HG03108 (cell line): ENCODE measurements around the gene CNTNAP2.
A peak's percentile ranks its signal among the peaks of the same experiment; 100 is the strongest.
"Not testable (repeated sequence)": the region's sequence is repeated elsewhere in the genome, so short reads cannot be mapped to it uniquely, and the experiment has no call there.

Experiments
- ATAC-seq: cut with Tn5 transposase; IDR thresholded peaks from one replicate; pipeline ENCODE4 v1.9.1; 2021; ENCODE audit warnings: moderate library complexity; ENCODE audit not compliant: unreplicated experiment

The CNTNAP2 gene

GRCh38 chr7:148304456-148304855, 2187.9 kb downstream of the CNTNAP2 start:
- peak; percentile 73 for ATAC-seq

GRCh38 chr7:148306759-148307158, 2190.2 kb downstream of the CNTNAP2 start:
- ATAC-seq: no peak

DNA sequence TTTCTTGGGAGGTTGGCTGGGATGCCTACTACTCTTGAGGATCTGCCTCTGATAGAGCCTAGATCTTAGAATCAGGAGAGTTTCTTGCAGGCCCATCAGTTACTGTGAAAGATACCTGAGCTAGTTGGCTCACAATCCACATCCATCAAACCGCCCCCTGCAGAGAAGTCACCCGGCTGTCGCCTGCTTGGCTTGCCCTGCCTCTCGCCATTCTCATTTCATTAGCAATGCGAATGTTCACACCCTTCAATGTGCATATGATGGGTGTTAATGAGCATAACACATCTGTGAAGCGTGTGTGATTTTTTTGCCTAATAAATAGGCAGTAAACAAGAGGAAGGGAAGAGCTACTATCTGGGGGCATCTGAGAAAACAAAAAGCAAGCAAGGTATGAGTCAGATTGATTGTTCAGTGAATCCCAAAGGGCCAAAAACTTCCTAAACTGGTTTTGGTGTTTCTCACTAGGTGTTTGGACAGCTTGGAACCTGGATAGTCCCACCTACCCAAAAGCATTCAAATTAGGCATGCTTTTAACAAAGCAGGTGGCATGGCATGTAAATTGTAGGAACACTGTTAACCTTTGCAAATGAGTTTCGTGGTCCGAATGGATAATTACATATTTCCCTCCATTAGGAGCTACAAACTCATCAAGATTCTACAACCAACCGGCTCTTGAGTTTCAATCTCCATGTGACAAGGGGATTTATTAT, 2201.7 kb downstream of the CNTNAP2 start:
- no peak for ATAC-seq

DNA sequence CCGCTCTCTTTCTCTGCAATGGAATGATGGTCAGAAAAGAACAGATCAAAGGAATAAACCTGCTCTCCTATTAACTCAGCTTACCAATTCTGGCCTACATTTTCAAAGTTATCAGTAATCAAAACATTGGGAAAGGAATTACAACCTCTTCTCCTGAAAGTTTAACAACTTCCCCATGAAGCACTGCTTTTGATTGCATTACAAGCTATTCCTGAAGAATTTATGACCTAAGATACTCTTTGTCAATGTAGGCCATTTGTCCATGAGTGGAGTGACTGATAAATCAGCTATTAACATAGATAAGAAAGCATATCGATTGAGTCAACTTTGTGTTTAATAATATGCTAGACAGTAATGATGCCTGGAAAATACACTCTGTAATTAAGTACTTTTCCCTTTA, 2202.2 kb downstream of the CNTNAP2 start:
- ATAC-seq: no peak

- no peak for ATAC-seq
These were observed 2202.8 kb downstream of the CNTNAP2 start for GRCh38 chr7:148319316-148319808.

DNA sequence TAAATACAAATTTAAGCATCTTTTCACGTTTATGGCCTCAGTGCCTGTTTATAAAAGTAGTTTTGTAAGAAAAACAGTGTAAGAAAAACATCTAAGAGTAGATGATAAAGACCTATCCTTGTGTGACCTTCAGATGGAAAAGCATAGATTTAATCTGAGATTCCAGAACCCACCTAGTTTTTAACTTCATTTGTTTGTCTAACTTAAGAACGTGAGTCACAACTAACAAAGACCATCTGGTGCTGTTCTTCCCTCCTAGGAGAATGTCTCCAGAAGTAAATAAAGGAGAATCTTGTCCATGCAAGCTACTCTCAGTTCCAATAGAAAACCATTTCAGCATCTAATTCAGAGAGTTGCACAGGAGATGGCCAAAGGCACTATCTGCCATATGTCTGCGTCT, 2208.6 kb downstream of the CNTNAP2 start:
- no peak for ATAC-seq

GRCh38 chr7:148327379-148327778, 2210.8 kb downstream of the CNTNAP2 start:
- no peak for ATAC-seq

DNA sequence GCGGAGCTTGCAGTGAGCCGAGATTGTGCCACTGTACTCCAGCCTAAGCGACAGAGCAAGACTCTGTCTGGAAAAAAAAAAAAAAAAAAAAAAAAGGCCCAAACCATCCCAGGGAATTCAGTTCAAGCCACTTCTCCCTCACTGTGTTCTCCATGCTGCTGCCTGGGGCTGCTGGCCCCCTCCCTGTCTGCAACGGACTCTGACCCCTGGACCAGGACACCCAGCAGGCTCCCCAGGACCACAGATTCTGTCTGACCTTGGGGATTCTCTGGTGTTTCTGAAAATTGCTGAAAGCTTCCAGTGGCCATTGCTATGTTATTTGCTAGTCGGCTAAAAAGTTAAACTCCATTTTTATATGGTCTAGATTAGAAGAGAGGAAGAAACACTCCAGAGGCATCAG, 2212.3 kb downstream of the CNTNAP2 start:
- ATAC-seq: no peak

GRCh38 chr7:148330124-148330818, 2213.7 kb downstream of the CNTNAP2 start:
- ATAC-seq: no peak

- no peak for ATAC-seq
These were observed 2214.2 kb downstream of the CNTNAP2 start for GRCh38 chr7:148330822-148331221.

DNA sequence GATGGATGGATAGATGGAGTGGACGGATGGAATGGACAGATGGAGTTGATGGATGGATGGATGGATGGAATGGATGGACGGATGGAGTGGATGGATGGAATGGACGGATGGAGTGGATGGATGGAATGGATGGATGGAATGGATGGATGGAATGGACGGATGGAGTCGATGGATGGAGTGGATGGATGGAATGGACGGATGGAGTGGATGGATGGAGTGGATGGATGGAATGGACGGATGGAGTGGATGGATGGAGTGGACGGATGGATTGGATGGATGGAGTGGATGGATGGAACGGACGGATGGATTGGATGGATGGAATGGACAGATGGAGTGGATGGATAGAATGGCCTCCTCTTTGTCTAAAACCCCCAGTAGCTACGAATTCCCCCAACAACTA, 2214.9 kb downstream of the CNTNAP2 start:
- not testable (repeated sequence) for ATAC-seq

GRCh38 chr7:148332191-148333186, 2215.9 kb downstream of the CNTNAP2 start:
- no peak for ATAC-seq

DNA sequence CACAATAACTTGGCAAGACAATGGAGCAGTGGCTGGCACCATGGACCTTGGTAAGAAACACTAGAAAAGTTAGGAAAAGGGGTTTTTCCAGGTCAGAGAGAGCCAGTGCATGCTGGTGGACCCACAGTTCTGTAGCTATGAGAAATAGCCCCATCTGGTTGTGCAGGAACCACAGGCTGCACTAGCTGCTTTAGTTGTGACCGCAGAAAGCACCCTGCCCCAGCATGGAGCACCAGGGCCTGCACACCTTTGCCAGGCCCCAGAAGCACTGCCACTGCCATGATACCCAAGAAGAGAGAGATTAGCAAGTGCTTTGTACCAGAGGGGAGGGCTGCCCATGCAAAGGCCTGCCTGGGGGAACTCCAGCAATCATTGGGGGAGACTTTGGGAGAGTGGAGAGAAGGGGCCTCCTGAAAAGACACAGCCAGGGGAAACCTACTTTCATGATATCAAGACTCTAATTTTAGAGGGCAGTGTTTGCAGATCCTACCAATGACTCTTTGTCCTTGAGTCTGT, 2217.9 kb downstream of the CNTNAP2 start:
- no peak for ATAC-seq

DNA sequence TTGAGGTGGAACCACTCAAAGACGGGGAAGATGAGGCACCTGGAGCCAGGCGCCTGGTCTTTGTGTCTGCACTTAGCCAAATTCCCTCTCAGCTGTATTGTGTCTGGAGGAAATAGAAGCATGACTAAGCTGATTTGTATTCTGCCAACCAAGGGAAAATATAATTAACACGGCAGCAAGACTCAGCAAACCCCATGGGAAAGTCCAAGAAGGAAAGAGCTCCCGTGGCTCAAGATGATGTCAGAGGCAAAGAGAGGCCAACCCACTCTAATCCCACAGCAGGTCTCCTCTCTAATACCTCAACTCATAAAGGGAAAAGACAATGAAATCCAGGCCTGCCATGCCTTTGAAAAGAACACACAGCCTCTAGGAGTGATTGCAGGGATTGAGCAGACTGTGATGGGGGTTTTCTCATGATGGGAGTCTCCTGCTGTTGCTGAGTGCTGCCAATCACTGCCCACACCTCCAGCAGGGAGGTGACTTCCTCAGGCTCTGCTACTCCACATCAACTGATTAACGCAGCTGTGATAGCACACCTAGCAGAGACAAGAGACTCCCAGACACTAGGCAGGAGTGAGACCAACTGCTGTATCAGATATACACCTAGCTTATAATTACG, 2218.5 kb downstream of the CNTNAP2 start:
- no peak for ATAC-seq

DNA sequence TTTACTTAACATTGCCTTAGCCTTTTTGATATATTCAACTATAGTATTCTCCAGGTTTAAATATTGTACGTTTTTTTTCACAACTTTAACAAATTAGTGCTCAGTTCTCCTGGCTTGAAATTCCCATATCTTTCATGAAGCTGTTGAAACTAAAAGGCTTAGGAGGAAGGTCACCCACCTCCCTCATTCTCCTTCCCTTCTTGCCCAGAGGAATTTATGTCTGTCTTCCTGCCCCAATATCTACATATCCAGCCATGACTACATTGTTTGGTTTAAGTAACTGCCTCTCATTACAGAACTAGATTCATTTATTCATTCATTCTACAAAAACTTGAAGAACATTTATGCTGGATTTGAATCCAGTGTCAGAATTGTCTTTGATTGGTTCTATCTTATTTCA, 2219.2 kb downstream of the CNTNAP2 start:
- no peak for ATAC-seq

GRCh38 chr7:148336411-148336810, 2219.8 kb downstream of the CNTNAP2 start:
- no peak for ATAC-seq

- ATAC-seq: no peak
These were observed 2220.8 kb downstream of the CNTNAP2 start for GRCh38 chr7:148337246-148337965.

- no peak for ATAC-seq
These were observed 2221.6 kb downstream of the CNTNAP2 start for GRCh38 chr7:148337995-148338747.
